ENCODE measurements around the gene SMG9.

Gene SMG9

GRCh38 chr19:43747557-43748204 is 7.1 kb downstream of the SMG9 start:
- Histone ChIP-seq H3K4me3 (ENCODE audit: low read length) (no peak overlapping the region), H3K9me3 (replicated peaks; ENCODE audit: insufficient read depth, low read length) (no peaks in the 10 kb centered on the region), H3K27ac (ENCODE audit: low read length) (no peak overlapping the region), H3F3A (ENCODE audit: insufficient read depth, low read length) (no peaks in the 10 kb centered on the region), H3K9me2 (replicated peaks; ENCODE audit: insufficient read depth, low read length) (no peaks in the 10 kb centered on the region), H2AFZ (ENCODE audit: low read length) (no peak overlapping the region), H4K20me1 (ENCODE audit: insufficient read depth, low read length) (no peaks in the 10 kb centered on the region), H3K27me3 (replicated peaks; ENCODE audit: insufficient read depth, low read length) (no peaks in the 10 kb centered on the region), H3K79me2 (ENCODE audit: low read length) (peaks cover 33% of the 10 kb centered on the region), H3K4me2 (ENCODE audit: low read depth, low read length) (no peak overlapping the region), H3K9ac (ENCODE audit: low read length) (no peak overlapping the region), H3K4me1 (ENCODE audit: low read length) (no peaks in the 10 kb centered on the region), H3K36me3 (replicated peaks; ENCODE audit: insufficient read depth, low read length) (peaks cover 5% of the 10 kb centered on the region)
- no peak for DNase-seq
- TF ChIP-seq EZH2phosphoT487 (IDR thresholded peaks at IDR 0.05; ENCODE audit: low read length), result no peak
- TF ChIP-seq CTCF (IDR thresholded peaks at IDR 0.05; ENCODE audit: low read length), result no peak
- no peak for TF ChIP-seq EZH2 (optimal IDR thresholded peaks at IDR 0.05; ENCODE audit: low read depth, low read length)

GRCh38 chr19:43743059-43743458 is 11.7 kb downstream of the SMG9 start:
- no peaks in the 10 kb centered on the region for H3K27me3 ChIP-seq (replicated peaks; ENCODE audit: insufficient read depth, low read length)
- 0 out of 2 replicates have a peak, but pooled peaks cover 3% of the 10 kb centered on the region for H3K79me2 ChIP-seq (ENCODE audit: low read length)
- no peak for TF ChIP-seq CTCF (IDR thresholded peaks at IDR 0.05; ENCODE audit: low read length)
- peaks cover 5% of the 10 kb centered on the region; the same call in 1 of the 2 replicates for H3K36me3 ChIP-seq (replicated peaks; ENCODE audit: insufficient read depth, low read length)
- H3K4me2 ChIP-seq (ENCODE audit: low read depth, low read length), result no peak overlapping the region
- no peaks in the 10 kb centered on the region for H3F3A ChIP-seq (ENCODE audit: insufficient read depth, low read length)
- DNase-seq, result no peak
- no peaks in the 10 kb centered on the region for H3K4me1 ChIP-seq (ENCODE audit: low read length)
- no peak overlapping the region for H3K9ac ChIP-seq (ENCODE audit: low read length)
- no peaks in the 10 kb centered on the region for H4K20me1 ChIP-seq (ENCODE audit: insufficient read depth, low read length)
- H2AFZ ChIP-seq (ENCODE audit: low read length), result no peak overlapping the region
- H3K4me3 ChIP-seq (ENCODE audit: low read length), result no peak overlapping the region
- no peak overlapping the region for H3K27ac ChIP-seq (ENCODE audit: low read length)
- no peaks in the 10 kb centered on the region for H3K9me3 ChIP-seq (replicated peaks; ENCODE audit: insufficient read depth, low read length)
- no peaks in the 10 kb centered on the region for H3K9me2 ChIP-seq (replicated peaks; ENCODE audit: insufficient read depth, low read length)

- no peak overlapping the region for H2AFZ ChIP-seq (ENCODE audit: low read length)
- no peak overlapping the region for H3K9ac ChIP-seq (ENCODE audit: low read length)
- no peaks in the 10 kb centered on the region for H3K9me3 ChIP-seq (replicated peaks; ENCODE audit: insufficient read depth, low read length)
- peaks cover 5% of the 10 kb centered on the region; the same call in 1 of the 2 replicates for H3K36me3 ChIP-seq (replicated peaks; ENCODE audit: insufficient read depth, low read length)
- no peaks in the 10 kb centered on the region for H3K27me3 ChIP-seq (replicated peaks; ENCODE audit: insufficient read depth, low read length)
- H3K9me2 ChIP-seq (replicated peaks; ENCODE audit: insufficient read depth, low read length), result no peaks in the 10 kb centered on the region
- H3K79me2 ChIP-seq (ENCODE audit: low read length), result 0 out of 2 replicates have a peak, but pooled peaks cover 3% of the 10 kb centered on the region
- no peaks in the 10 kb centered on the region for H3F3A ChIP-seq (ENCODE audit: insufficient read depth, low read length)
- no peaks in the 10 kb centered on the region for H3K4me1 ChIP-seq (ENCODE audit: low read length)
- no peaks in the 10 kb centered on the region for H4K20me1 ChIP-seq (ENCODE audit: insufficient read depth, low read length)
- H3K27ac ChIP-seq (ENCODE audit: low read length), result no peak overlapping the region
- no peak for TF ChIP-seq EZH2 (optimal IDR thresholded peaks at IDR 0.05; ENCODE audit: low read depth, low read length)
- no peak for TF ChIP-seq CTCF (IDR thresholded peaks at IDR 0.05; ENCODE audit: low read length)
- TF ChIP-seq EZH2phosphoT487 (IDR thresholded peaks at IDR 0.05; ENCODE audit: low read length), result no peak
- no peak overlapping the region for H3K4me2 ChIP-seq (ENCODE audit: low read depth, low read length)
- H3K4me3 ChIP-seq (ENCODE audit: low read length), result no peak overlapping the region
- no peak for DNase-seq
Measured at GRCh38 chr19:43741075-43741825, 13.5 kb downstream of the SMG9 start.

All from MM.1S (cell line).